Stimulated activated CD8-positive, alpha-beta memory T cell treated with anti-CD3 and anti-CD28 coated beads, Interleukin-2, amount 100 ng/mL, for 1 hour (primary cell): Measurements from ENCODE around the gene SLC30A2.

Source experiments
- DNase-seq, 2 donors: peaks; one replicate each; pipeline ENCODE4 v3.0.0-alpha.2; 2020; ENCODE audit warnings: low read depth in 2 of 2

SLC30A2 gene

GRCh38 chr1:26023009-26023408, 22.9 kb downstream of the SLC30A2 start:
- no peak for DNase-seq

- no peak for DNase-seq
Measured at GRCh38 chr1:26022404-26022779, 23.5 kb downstream of the SLC30A2 start.

- no peak for DNase-seq
Measured at GRCh38 chr1:26021647-26022403, 24.1 kb downstream of the SLC30A2 start, which contains the start of gene EXTL1. TSS of gene EXTL1 (plus strand) at chr1:26021775. CDS start at chr1:26022647, 872 bp downstream.

- DNase-seq = no peak
Measured at GRCh38 chr1:26020941-26021646, 24.8 kb downstream of the SLC30A2 start.

GRCh38 chr1:26020330-26020768, 25.6 kb downstream of the SLC30A2 start:
- DNase-seq = no peak

GRCh38 chr1:26019641-26020315, 26.1 kb downstream of the SLC30A2 start:
- DNase-seq = no peak

- DNase-seq = no peak
Measured at GRCh38 chr1:26017606-26018005, 28.3 kb downstream of the SLC30A2 start.

GRCh38 chr1:26016953-26017545, 28.9 kb downstream of the SLC30A2 start:
- DNase-seq = no peak

- no peak for DNase-seq
Measured at GRCh38 chr1:26016258-26016952, 29.5 kb downstream of the SLC30A2 start.

- no peak for DNase-seq
Measured at GRCh38 chr1:26015358-26015757, 30.6 kb downstream of the SLC30A2 start.

- no peak for DNase-seq
Measured at GRCh38 chr1:26014179-26014578, 31.7 kb downstream of the SLC30A2 start.

GRCh38 chr1:26012864-26013263, 33.1 kb downstream of the SLC30A2 start:
- no peak for DNase-seq

- DNase-seq = no peak
Measured at GRCh38 chr1:26010825-26011224, 35.1 kb downstream of the SLC30A2 start.

- DNase-seq = no peak
Measured at GRCh38 chr1:26009796-26010447, 36.0 kb downstream of the SLC30A2 start.

GRCh38 chr1:26006710-26007109, 39.2 kb downstream of the SLC30A2 start:
- DNase-seq = no peak

GRCh38 chr1:26005434-26006105, 40.3 kb downstream of the SLC30A2 start:
- no peak for DNase-seq

GRCh38 chr1:26003756-26004155, 42.2 kb downstream of the SLC30A2 start:
- DNase-seq = no peak

GRCh38 chr1:26003262-26003661, 42.7 kb downstream of the SLC30A2 start:
- DNase-seq = no peak

- no peak for DNase-seq
Measured at GRCh38 chr1:25999041-25999800, 46.7 kb downstream of the SLC30A2 start.
